Measurements from ENCODE around the gene LHX4.

The LHX4 gene

DNA sequence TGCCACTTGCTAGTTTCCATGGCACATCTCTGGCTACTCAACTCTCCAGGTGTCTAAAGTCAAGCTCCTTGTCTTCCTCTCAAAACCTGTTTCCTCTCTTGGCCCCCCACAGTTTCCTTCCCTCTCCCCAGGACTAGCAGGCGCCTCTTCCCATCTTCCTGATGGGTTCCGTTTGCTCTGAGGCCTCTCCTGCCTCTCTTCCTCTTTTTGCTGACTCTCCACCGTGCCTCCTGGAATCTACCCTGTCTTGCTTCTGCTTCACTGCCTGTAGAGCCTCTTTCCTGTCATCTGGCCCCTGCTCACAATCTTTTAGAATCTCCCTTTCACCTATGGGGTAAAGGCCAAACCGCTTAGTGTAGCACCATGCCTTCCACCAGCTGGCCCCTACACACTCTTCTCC is 21.8 kb upstream of the LHX4 start:
- DNase-seq (ENCODE audit: low read depth, low spot score), result no peak
- H3K4me3 ChIP-seq (ENCODE audit: low read depth, low read length), result no peak overlapping the region
- ChIA-PET POLR2A (no interaction called here), CTCF (interaction anchor here (1.0 to 1.1 kb wide), 2 partner anchors 8 to 9 kb away, joined by 3 read pairs; no protein-coding TSS in a partner anchor)
- TF ChIP-seq, protein P1, sequence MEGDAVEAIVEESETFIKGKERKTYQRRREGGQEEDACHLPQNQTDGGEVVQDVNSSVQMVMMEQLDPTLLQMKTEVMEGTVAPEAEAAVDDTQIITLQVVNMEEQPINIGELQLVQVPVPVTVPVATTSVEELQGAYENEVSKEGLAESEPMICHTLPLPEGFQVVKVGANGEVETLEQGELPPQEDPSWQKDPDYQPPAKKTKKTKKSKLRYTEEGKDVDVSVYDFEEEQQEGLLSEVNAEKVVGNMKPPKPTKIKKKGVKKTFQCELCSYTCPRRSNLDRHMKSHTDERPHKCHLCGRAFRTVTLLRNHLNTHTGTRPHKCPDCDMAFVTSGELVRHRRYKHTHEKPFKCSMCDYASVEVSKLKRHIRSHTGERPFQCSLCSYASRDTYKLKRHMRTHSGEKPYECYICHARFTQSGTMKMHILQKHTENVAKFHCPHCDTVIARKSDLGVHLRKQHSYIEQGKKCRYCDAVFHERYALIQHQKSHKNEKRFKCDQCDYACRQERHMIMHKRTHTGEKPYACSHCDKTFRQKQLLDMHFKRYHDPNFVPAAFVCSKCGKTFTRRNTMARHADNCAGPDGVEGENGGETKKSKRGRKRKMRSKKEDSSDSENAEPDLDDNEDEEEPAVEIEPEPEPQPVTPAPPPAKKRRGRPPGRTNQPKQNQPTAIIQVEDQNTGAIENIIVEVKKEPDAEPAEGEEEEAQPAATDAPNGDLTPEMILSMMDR (IDR thresholded peaks at IDR 0.05; ENCODE audit: insufficient read depth, low read length, missing control alignments), result no peak

DNA sequence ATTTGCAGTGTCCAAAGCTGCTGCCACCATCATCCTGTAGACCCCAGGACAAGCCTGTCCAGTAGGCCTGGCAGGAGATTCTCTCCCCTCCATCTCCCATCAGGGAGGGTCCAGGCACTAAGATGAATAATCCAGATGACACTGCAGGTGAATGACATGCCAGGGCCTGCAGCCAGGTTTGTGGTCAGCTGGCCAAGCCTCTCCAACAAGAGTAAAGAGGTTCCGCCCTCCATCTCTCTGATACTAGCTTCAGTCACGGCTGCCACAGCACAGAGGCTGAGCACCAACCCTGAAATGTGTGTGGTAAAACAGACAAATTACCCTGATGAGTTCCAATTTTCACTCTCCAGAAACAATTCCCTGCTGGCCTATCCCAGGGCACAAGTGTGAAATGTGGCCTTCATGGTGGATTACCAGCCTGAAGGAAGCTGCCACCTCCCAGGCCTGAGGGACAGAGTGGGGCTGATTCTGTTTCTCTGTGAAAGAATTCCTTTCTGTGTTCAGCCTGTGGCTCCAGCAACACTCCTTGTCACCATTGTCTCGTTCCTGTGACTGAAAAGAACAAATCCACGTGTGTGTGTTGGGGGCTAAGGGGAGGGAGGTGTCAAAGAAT is 19.9 kb upstream of the LHX4 start:
- no peak for DNase-seq (ENCODE audit: low read depth, low spot score)
- ChIA-PET POLR2A (interaction anchor here (0.7 kb wide), 1 partner anchor 55 kb away, joined by 3 read pairs; the partner anchor contains the start of gene QSOX1), CTCF (interaction anchor here (0.7 to 1.1 kb wide), 2 partner anchors 12 to 252 kb away, joined by 3 read pairs; no protein-coding TSS in a partner anchor)
- TF ChIP-seq, protein P1 (IDR thresholded peaks at IDR 0.05; ENCODE audit: insufficient read depth, low read length, missing control alignments), result no peak
- H3K4me3 ChIP-seq (ENCODE audit: low read depth, low read length), result no peak overlapping the region

DNA sequence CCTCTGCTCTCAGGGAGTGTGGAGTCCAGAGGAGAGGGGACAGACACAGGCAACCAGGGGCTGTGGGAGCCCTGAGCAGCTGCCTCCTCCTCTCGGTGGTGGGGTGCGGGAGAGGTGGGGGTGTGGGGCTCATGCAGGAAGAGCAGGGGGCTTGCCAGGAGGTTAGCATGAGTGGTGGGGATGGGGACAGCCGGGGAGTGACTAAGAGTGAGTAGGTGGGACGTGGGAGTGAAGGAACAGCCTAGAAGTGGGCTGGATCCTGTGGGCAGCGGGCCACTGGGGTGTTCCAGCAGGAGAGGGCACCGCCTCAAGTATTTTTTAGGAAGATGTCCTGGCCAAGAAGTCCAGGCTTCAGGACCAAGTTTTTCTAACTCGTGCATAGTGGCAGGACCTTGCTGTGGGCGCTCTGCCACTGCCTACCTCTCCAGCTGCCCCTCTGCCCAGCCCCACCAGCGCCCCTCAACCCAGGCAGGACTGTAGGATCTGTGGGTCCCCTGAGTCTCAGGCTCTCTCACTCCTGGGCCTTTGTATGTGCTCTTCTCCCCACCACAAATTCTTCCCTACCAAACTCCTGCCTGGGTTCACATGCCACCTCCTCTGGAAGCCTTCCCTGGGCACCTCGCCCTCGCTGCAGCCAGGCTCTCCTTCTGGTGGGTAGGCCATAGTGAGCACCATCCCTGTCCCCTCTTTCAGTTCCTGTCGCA is 18.8 kb upstream of the LHX4 start:
- DNase-seq (ENCODE audit: low read depth, low spot score), result no peak
- H3K4me3 ChIP-seq (ENCODE audit: low read depth, low read length), result no peak overlapping the region
- TF ChIP-seq, protein P1 (IDR thresholded peaks at IDR 0.05; ENCODE audit: insufficient read depth, low read length, missing control alignments), result no peak
- POLR2A ChIA-PET, result no interaction called here
- CTCF ChIA-PET, result interaction anchor here (0.7 kb wide), 1 partner anchor 251 kb away, joined by 3 read pairs; no protein-coding TSS in a partner anchor

DNA sequence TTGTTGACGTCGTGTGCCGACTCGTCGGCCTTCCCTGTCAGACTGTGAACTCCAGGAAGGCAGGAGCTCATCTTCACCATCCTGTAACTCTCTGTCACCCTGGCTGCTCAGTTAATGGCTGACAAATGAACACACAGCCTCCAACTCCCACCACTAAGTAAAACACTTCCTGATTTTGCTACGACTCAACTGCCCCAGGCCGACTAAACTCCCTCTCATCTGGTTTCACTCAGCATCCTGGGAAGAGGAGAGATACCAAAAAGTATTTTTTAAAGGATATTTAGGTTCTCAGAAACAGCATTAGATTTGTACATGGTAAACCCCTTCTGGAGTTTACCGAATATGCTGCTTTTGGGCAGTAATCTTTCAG is 18.2 kb upstream of the LHX4 start:
- ChIA-PET CTCF (no interaction called here), POLR2A (no interaction called here)
- H3K4me3 ChIP-seq (ENCODE audit: low read depth, low read length), result no peak overlapping the region
- DNase-seq (ENCODE audit: low read depth, low spot score), result no peak
- TF ChIP-seq, protein P1 (IDR thresholded peaks at IDR 0.05; ENCODE audit: insufficient read depth, low read length, missing control alignments), result no peak

DNA sequence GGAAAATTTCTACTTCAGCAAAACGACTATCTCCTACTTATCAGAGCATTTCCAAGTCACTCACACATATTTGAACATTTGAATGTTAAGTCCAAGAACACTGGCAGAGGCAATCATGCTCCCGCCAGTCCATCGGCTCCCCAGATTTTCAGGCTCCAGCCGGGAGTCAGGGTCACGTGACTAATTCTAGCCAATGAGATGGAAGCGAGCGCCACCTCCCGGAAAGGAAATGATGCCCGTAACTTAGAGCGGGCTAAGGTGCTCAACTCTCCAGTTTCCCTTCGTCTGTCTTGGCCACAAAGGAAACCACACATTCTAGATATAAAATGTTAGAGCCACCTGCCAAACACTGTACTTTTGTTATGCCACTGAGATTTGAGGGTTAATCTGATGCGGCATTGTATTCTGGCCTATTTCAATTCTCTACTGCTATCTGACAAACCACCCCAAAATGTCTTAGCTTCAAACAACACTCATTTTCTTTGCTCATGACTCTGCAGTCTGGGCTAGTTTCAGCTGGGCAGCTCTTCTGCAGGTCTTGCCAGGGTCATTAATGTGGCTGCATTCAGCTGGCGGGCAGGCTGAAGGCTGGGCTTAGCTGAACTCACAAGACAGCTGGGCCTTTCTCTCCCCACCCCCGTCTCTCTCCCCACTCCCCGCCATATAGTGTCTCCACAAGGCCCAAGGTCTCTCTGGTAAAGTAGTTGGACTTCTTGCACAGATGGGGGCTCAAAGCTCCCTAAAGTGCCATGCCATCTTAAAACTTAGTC is 16.5 kb upstream of the LHX4 start:
- no peak overlapping the region for H3K4me3 ChIP-seq (ENCODE audit: low read depth, low read length)
- POLR2A ChIA-PET, result no interaction called here
- no peak for DNase-seq (ENCODE audit: low read depth, low spot score)
- TF ChIP-seq, protein P1 (IDR thresholded peaks at IDR 0.05; ENCODE audit: insufficient read depth, low read length, missing control alignments), result no peak
- CTCF ChIA-PET, result interaction anchor here (1.2 kb wide), 1 partner anchor 48 kb away, joined by 3 read pairs; no protein-coding TSS in a partner anchor
